HG03432 (cell line): ENCODE data around the gene OR1F1.

Source experiments
- ATAC-seq: cut with Tn5 transposase; IDR thresholded peaks from one replicate; pipeline ENCODE4 v1.9.1; 2021; ENCODE audit warnings: mild to moderate bottlenecking, moderate library complexity; ENCODE audit not compliant: unreplicated experiment

OR1F1 gene

GRCh38 chr16:3243882-3244281 lies 55.9 kb downstream of the OR1F1 start:
- no peak for ATAC-seq

GRCh38 chr16:3246002-3246401 lies 58.0 kb downstream of the OR1F1 start:
- ATAC-seq, result no peak

- ATAC-seq, result no peak
These were observed 58.9 kb downstream of the OR1F1 start for GRCh38 chr16:3246876-3247275.

- ATAC-seq, result no peak
These were observed 60.6 kb downstream of the OR1F1 start for GRCh38 chr16:3248596-3248995.

GRCh38 chr16:3249020-3249419 lies 61.0 kb downstream of the OR1F1 start:
- ATAC-seq, result no peak

- no peak for ATAC-seq
These were observed 61.4 kb downstream of the OR1F1 start for GRCh38 chr16:3249451-3249850.

- no peak for ATAC-seq
These were observed 65.0 kb downstream of the OR1F1 start for GRCh38 chr16:3252967-3253366.

- ATAC-seq, result no peak
These were observed 66.3 kb downstream of the OR1F1 start for GRCh38 chr16:3254309-3254708.
